HG03520 (cell line): ENCODE measurements around the gene ARFGAP3.
"Not testable (repeated sequence)": the region's sequence is repeated elsewhere in the genome, so short reads cannot be mapped to it uniquely, and the experiment has no call there.

Experiments used
- ATAC-seq: cut with Tn5 transposase; IDR thresholded peaks from one replicate; pipeline ENCODE4 v1.9.1; 2021; ENCODE audit warnings: mild to moderate bottlenecking, moderate library complexity; ENCODE audit not compliant: unreplicated experiment

ARFGAP3 gene

GRCh38 chr22:42770941-42771647 is 86.0 kb downstream of the ARFGAP3 start:
- no peak for ATAC-seq

GRCh38 chr22:42770448-42770726 is 86.7 kb downstream of the ARFGAP3 start:
- ATAC-seq: no peak

DNA sequence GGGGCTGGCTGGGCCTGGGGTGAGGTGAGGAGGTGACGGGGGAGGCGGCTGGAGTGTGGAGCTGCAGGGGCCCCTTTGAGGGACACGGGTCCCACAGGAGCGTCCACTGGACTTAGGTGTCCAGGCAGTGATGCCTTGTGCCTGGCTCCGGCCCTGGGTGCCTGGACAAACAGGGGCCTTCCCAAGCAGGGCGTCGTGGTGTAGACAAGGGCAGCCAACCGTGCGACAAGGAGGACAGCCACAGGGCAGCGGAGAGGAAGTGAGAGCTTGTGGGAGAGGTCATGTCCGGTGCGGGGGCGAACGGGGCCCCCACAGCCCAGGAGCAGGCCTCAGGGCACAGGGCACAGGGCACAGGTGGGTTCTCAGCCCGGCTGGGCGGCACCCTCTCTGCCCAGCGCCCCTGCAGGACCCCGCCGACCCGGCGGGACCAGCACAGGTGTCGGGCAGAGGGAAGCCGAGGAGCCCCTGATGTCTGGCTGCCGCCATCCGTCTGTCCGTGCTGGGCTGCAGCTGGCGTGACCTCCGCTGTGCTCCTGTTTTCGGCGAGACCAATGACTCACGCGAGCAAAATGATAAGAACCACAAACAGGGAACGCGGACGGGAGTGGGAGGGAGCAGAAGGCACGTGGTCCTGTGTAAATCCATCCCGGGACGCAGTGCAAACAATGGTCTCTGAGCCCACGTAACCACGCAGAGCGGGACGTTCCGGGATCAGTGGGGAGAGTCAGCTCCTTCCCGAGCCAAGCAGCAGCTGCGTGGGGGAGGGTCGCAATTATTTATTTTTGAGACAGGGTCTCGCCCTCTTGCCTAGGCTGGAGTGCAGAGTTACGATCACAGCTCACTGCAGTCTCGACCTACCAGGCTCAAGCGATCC is 87.3 kb downstream of the ARFGAP3 start:
- ATAC-seq: peak; percentile 52

DNA sequence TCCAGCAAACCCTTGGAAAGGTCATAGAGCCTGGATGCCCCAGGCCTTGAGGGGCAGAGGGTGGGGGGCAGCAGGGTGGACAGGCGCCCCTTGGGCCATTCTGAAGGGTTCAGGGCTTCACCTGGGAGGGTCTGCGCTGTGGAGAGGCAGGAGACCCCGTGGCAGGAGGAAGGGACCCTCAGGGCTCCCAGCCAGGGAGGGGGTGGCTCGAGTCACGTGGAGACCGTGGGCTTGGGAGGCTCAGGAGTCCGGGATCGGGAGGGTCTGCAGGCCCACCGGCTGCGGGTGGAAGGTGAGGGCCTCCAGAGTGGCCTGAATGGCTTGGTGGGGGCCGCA is 87.9 kb downstream of the ARFGAP3 start:
- no peak for ATAC-seq

GRCh38 chr22:42768385-42769035 is 88.6 kb downstream of the ARFGAP3 start:
- ATAC-seq: no peak

- ATAC-seq: no peak
Measured at GRCh38 chr22:42766860-42767259, 90.2 kb downstream of the ARFGAP3 start.

GRCh38 chr22:42764895-42765363 is 92.1 kb downstream of the ARFGAP3 start:
- ATAC-seq: no peak

DNA sequence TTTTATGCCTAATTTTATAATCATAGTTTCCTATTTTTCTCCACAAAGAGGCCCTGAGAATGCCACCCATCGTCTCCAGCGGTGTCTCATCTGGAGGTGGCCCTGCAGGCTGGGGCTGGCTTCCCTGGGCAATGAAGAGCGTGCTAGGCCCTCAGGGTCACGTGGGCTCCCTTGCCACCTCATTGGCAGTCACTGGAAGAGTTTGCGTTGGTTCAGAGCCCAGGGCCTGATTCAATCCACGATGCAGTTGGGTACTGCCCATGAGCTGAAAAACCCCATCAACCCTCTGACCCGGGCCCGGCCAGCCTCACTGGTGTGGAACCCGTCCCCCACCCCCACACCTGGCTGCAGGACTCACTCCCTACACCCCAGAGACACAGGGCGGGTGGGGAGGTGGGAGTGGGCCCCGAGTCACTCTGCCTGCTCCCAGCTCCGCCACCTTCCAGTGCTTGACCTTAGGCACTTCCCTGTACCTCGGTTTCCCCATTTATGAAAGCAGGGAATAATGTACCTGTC is 93.0 kb downstream of the ARFGAP3 start:
- ATAC-seq: no peak

- no peak for ATAC-seq
Measured at GRCh38 chr22:42760806-42761565, 96.1 kb downstream of the ARFGAP3 start.

DNA sequence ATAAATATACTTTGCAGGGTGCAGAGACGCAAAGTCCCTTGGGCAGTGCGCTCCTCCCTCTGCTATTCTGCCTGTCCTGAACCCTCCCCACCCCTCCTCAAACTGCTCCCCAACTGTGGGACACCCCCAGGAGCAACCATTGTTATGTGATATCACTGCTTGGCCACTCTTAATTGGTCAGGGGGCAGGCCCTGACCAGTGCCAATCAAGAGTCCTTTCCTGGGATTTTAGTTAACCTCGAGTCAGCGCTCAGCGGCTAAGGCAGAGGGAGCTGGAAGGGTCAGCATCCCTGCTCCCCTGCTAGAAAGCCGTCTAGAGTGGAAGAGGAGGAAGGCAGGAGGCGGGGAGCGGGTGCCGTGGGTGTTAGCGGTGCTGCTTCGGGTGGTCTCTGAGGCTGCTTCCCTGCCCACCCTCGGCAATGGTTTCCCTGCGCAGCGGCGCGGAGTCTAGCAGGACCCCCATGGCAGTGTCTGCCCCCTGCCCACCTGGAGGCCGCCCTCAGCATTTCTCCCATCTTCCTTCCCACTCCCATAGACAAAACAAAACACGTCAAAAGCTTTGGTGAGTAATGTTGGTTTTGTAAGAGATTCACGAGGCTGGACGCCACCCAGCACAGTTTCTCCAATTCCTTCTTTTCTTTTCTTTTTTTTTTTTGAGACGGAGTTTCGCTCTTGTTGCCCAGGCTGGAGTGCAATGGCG is 98.0 kb downstream of the ARFGAP3 start:
- no peak for ATAC-seq

- ATAC-seq: not testable (repeated sequence)
Measured at GRCh38 chr22:42755553-42755952, 101.5 kb downstream of the ARFGAP3 start.

- ATAC-seq: not testable (repeated sequence)
Measured at GRCh38 chr22:42755121-42755520, 102.0 kb downstream of the ARFGAP3 start.

GRCh38 chr22:42754658-42755057 is 102.4 kb downstream of the ARFGAP3 start:
- no peak for ATAC-seq

GRCh38 chr22:42752912-42753311 is 104.2 kb downstream of the ARFGAP3 start:
- ATAC-seq: no peak

- no peak for ATAC-seq
Measured at GRCh38 chr22:42752230-42752746, 104.8 kb downstream of the ARFGAP3 start.

DNA sequence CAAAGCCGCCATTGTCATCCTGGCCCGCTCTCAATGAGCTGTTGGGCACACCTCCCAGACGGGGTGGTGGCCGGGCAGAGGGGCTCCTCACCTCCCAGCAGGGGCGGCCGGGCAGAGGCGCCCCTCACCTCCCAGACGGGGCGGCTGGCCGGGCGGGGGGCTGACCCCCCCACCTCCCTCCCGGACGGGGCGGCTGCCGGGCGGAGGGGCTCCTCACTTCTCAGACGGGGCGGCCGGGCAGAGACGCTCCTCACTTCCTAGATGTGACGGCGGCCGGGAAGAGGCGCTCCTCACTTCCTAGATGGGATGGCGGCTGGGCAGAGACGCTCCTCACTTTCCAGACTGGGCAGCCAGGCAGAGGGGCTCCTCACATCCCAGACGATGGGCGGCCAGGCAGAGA is 106.7 kb downstream of the ARFGAP3 start:
- ATAC-seq: not testable (repeated sequence)

GRCh38 chr22:42747701-42748513 is 109.2 kb downstream of the ARFGAP3 start:
- no peak for ATAC-seq
